ENCODE data around the gene TMA7B. TPM values are rescaled to one million over a fixed set of nuclear protein-coding genes. Genes with fewer than 3 reads are reported as not detected.
A peak's percentile ranks its signal among the peaks of the same experiment; 100 is the strongest.

The TMA7B gene
- total RNA-seq, 3 donors from 2014 or later (not counting 1 experiment from before 2014, with no cell fraction given): 2.6 to 8.7 (median 6.7) TPM

- H3K27me3 ChIP-seq (ENCODE audit: control insufficient read depth, insufficient read depth, low read length): no peaks in the 10 kb centered on the region
- H3K36me3 ChIP-seq (ENCODE audit: control insufficient read depth, insufficient read depth, low read length): peaks cover 48% of the 10 kb centered on the region
- no peak overlapping the region for H3K27ac ChIP-seq (ENCODE audit: low read length)
- Mint-ChIP-seq H3K27me3 (ENCODE audit: low read depth in 2 of 2) (no peaks in the 10 kb centered on the region), H3K36me3 (peaks cover 14% of the 10 kb centered on the region), H3K4me1 (peaks cover 70 to 77% of the 10 kb centered on the region in 2 donors), H3K9me3 (no peaks in the 10 kb centered on the region), H3K27ac (peak overlapping the region; percentile 72 to 87), H3K4me3 (peak overlapping the region; percentile 21)
- WGBS (ENCODE audit: insufficient coverage): 78% methylated on average over 11 of the region's 11 CpGs
- no peak for TF ChIP-seq CTCF (IDR thresholded peaks at IDR 0.05)
- no peaks in the 10 kb centered on the region for H3K9me3 ChIP-seq (ENCODE audit: control insufficient read depth, insufficient read depth, low read length)
- no peak for ATAC-seq
- DNase-seq: no peak
- H3K4me1 ChIP-seq (ENCODE audit: control insufficient read depth, insufficient read depth, low read length): peaks cover 69% of the 10 kb centered on the region
- no peak overlapping the region for H3K4me3 ChIP-seq (ENCODE audit: low read length)
- intact Hi-C loops (cut with micrococcal nuclease): no loop called here
These were observed 1.1 kb upstream of the TMA7B start for GRCh38 chr22:39958949-39959639.

- H3K4me3 ChIP-seq (ENCODE audit: low read length): no peak overlapping the region
- peak; percentile 69 to 81 for DNase-seq
- peak overlapping the region; percentile 72 to 87 for H3K27ac Mint-ChIP-seq
- H3K9me3 Mint-ChIP-seq: no peaks in the 10 kb centered on the region
- H3K27me3 Mint-ChIP-seq (ENCODE audit: low read depth in 2 of 2): no peaks in the 10 kb centered on the region
- peak; percentile 95 to 99 (median 98) for ATAC-seq
- H3K27me3 ChIP-seq (ENCODE audit: control insufficient read depth, insufficient read depth, low read length): no peaks in the 10 kb centered on the region
- no peak for TF ChIP-seq CTCF (IDR thresholded peaks at IDR 0.05)
- peaks cover 29% of the 10 kb centered on the region for H3K36me3 Mint-ChIP-seq
- no peaks in the 10 kb centered on the region for H3K9me3 ChIP-seq (ENCODE audit: control insufficient read depth, insufficient read depth, low read length)
- intact Hi-C loops (cut with micrococcal nuclease): loop anchor here (1.0 to 5.0 kb wide), 4 partner anchors 34 to 286 kb away; partner anchors contain the start of gene GRAP2
- H3K4me1 ChIP-seq (ENCODE audit: control insufficient read depth, insufficient read depth, low read length): peaks cover 65% of the 10 kb centered on the region
- peak overlapping the region; percentile 63 for H3K27ac ChIP-seq (ENCODE audit: low read length)
- H3K4me3 Mint-ChIP-seq: peak overlapping the region; percentile 86
- peaks cover 56% of the 10 kb centered on the region for H3K36me3 ChIP-seq (ENCODE audit: control insufficient read depth, insufficient read depth, low read length)
- WGBS (ENCODE audit: insufficient coverage): 25% methylated on average over 11 of the region's 13 CpGs
- H3K4me1 Mint-ChIP-seq: peaks cover 67 to 70% of the 10 kb centered on the region in 2 donors
These were observed 872 bp downstream of the TMA7B start for GRCh38 chr22:39960791-39961746.

GRCh38 chr22:39962071-39962470 lies 1.9 kb downstream of the TMA7B start:
- DNase-seq: no peak
- Mint-ChIP-seq H3K4me1 (peaks cover 61 to 64% of the 10 kb centered on the region in 2 donors), H3K27me3 (ENCODE audit: low read depth in 2 of 2) (no peaks in the 10 kb centered on the region), H3K4me3 (peak overlapping the region; percentile 86), H3K9me3 (no peaks in the 10 kb centered on the region), H3K36me3 (peaks cover 38% of the 10 kb centered on the region), H3K27ac (peak overlapping the region; percentile 72 to 87)
- no peaks in the 10 kb centered on the region for H3K9me3 ChIP-seq (ENCODE audit: control insufficient read depth, insufficient read depth, low read length)
- no peaks in the 10 kb centered on the region for H3K27me3 ChIP-seq (ENCODE audit: control insufficient read depth, insufficient read depth, low read length)
- no peak for TF ChIP-seq CTCF (IDR thresholded peaks at IDR 0.05)
- peak overlapping the region; percentile 40 for H3K27ac ChIP-seq (ENCODE audit: low read length)
- H3K36me3 ChIP-seq (ENCODE audit: control insufficient read depth, insufficient read depth, low read length): peaks cover 61% of the 10 kb centered on the region
- WGBS (ENCODE audit: insufficient coverage): 80% methylated on average over 1 of the region's 9 CpGs
- no peak overlapping the region for H3K4me3 ChIP-seq (ENCODE audit: low read length)
- ATAC-seq: no peak
- intact Hi-C loops (cut with micrococcal nuclease): loop anchor here (5.0 kb wide), 2 partner anchors 35 to 285 kb away; no protein-coding TSS in a partner anchor
- peaks cover 55% of the 10 kb centered on the region for H3K4me1 ChIP-seq (ENCODE audit: control insufficient read depth, insufficient read depth, low read length)

Measured in natural killer cell (primary cell).